ENCODE results near the gene OAF. TPM values are rescaled to one million over a fixed set of nuclear protein-coding genes. Genes with fewer than 3 reads are reported as not detected.

OAF gene
- total RNA-seq, 3 donors from 2014 or later (not counting 1 experiment from before 2014, with no cell fraction given) = 2.8 to 5.1 (median 3.8) TPM

DNA sequence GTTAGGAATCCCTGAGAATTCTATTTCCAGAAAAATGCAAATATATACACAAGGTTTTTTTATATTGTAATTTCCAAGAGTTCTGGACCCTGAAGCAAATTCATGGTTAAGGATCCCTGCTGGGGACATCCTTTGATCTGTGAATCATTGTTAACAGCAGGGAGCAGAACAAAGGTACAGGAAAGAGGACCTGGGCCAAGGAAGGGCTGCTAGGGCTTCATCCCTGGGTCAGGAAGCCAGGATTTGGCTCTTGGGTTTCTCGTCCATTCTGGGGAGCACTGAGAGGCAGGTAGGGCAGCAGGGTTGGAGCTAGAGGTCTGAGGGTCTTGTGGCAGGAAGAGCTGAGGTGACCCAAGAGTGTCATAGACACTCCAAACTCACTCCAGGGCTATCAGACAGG is 10.2 kb upstream of the OAF start:
- no peaks in the 10 kb centered on the region for H3K4me1 Mint-ChIP-seq
- intact Hi-C loops (cut with micrococcal nuclease) = no loop called here
- H3K27ac ChIP-seq (ENCODE audit: low read length) = no peak overlapping the region
- DNase-seq (no peak), ATAC-seq (no peak)
- H3K36me3 Mint-ChIP-seq = no peaks in the 10 kb centered on the region
- no peaks in the 10 kb centered on the region for H3K9me3 ChIP-seq (ENCODE audit: control insufficient read depth, insufficient read depth, low read length)
- H3K4me3 Mint-ChIP-seq = no peak overlapping the region
- 71% methylated on average over 1 of the region's 1 CpG for WGBS (ENCODE audit: insufficient coverage)
- H3K36me3 ChIP-seq (ENCODE audit: control insufficient read depth, insufficient read depth, low read length) = no peaks in the 10 kb centered on the region
- H3K4me1 ChIP-seq (ENCODE audit: control insufficient read depth, insufficient read depth, low read length) = no peaks in the 10 kb centered on the region
- H3K27ac Mint-ChIP-seq = no peak overlapping the region
- H3K4me3 ChIP-seq (ENCODE audit: low read length) = no peak overlapping the region
- H3K27me3 ChIP-seq (ENCODE audit: control insufficient read depth, insufficient read depth, low read length) = no peaks in the 10 kb centered on the region
- TF ChIP-seq, protein P1, sequence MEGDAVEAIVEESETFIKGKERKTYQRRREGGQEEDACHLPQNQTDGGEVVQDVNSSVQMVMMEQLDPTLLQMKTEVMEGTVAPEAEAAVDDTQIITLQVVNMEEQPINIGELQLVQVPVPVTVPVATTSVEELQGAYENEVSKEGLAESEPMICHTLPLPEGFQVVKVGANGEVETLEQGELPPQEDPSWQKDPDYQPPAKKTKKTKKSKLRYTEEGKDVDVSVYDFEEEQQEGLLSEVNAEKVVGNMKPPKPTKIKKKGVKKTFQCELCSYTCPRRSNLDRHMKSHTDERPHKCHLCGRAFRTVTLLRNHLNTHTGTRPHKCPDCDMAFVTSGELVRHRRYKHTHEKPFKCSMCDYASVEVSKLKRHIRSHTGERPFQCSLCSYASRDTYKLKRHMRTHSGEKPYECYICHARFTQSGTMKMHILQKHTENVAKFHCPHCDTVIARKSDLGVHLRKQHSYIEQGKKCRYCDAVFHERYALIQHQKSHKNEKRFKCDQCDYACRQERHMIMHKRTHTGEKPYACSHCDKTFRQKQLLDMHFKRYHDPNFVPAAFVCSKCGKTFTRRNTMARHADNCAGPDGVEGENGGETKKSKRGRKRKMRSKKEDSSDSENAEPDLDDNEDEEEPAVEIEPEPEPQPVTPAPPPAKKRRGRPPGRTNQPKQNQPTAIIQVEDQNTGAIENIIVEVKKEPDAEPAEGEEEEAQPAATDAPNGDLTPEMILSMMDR (IDR thresholded peaks at IDR 0.05) = no peak
- peaks cover 6 to 13% of the 10 kb centered on the region in 2 donors for H3K27me3 Mint-ChIP-seq (ENCODE audit: low read depth in 2 of 2)
- H3K9me3 Mint-ChIP-seq = no peaks in the 10 kb centered on the region

- TF ChIP-seq, protein P1 (IDR thresholded peaks at IDR 0.05) = no peak
- H3K4me1 Mint-ChIP-seq = no peaks in the 10 kb centered on the region
- no peak overlapping the region for H3K27ac Mint-ChIP-seq
- 20% methylated on average over 1 of the region's 3 CpGs for WGBS (ENCODE audit: insufficient coverage)
- Histone ChIP-seq H3K4me3 (ENCODE audit: low read length) (no peak overlapping the region), H3K36me3 (ENCODE audit: control insufficient read depth, insufficient read depth, low read length) (no peaks in the 10 kb centered on the region), H3K27ac (ENCODE audit: low read length) (no peak overlapping the region), H3K9me3 (ENCODE audit: control insufficient read depth, insufficient read depth, low read length) (no peaks in the 10 kb centered on the region), H3K4me1 (ENCODE audit: control insufficient read depth, insufficient read depth, low read length) (no peaks in the 10 kb centered on the region), H3K27me3 (ENCODE audit: control insufficient read depth, insufficient read depth, low read length) (no peaks in the 10 kb centered on the region)
- no peaks in the 10 kb centered on the region for H3K9me3 Mint-ChIP-seq
- DNase-seq = no peak
- peaks cover 14 to 17% of the 10 kb centered on the region in 2 donors for H3K27me3 Mint-ChIP-seq (ENCODE audit: low read depth in 2 of 2)
- H3K4me3 Mint-ChIP-seq = no peak overlapping the region
- no peaks in the 10 kb centered on the region for H3K36me3 Mint-ChIP-seq
- ATAC-seq = no peak
- intact Hi-C loops (cut with micrococcal nuclease) = no loop called here
These were observed 9.2 kb upstream of the OAF start for GRCh38 chr11:120201653-120202052.

DNA sequence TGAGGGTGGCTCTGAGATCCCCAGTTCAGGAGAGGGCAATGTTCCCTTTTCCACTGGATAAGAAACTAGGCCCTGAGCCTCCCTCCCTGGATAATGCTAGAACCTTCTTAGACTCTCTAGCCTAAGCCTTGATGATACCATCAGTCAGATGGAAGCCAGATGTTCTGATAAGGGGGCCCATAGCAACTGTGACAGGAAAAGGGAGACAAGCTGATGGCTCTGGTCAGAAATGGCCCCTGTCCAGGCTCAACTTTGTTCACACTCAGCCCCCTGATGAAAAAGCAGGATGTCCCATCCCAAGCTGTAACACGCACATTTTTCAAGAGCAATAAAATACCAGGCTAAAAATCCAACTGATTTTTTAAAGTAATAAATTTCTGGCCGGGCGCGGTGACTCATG is 7.2 kb upstream of the OAF start:
- WGBS (ENCODE audit: insufficient coverage) = 97% methylated on average over 4 of the region's 4 CpGs
- no peaks in the 10 kb centered on the region for H3K9me3 Mint-ChIP-seq

More for the DNA sequence above, 7.2 kb upstream of the OAF start:
- TF ChIP-seq, protein P1 (IDR thresholded peaks at IDR 0.05) = no peak
- Mint-ChIP-seq H3K4me3 (no peak overlapping the region), H3K27ac (no peak overlapping the region), H3K36me3 (no peaks in the 10 kb centered on the region), H3K27me3 (ENCODE audit: low read depth in 2 of 2) (peaks cover 32 to 33% of the 10 kb centered on the region in 2 donors), H3K4me1 (peaks cover 12% of the 10 kb centered on the region in 2 donors)
- H3K4me1 ChIP-seq (ENCODE audit: control insufficient read depth, insufficient read depth, low read length) = no peaks in the 10 kb centered on the region
- no peak for ATAC-seq
- H3K36me3 ChIP-seq (ENCODE audit: control insufficient read depth, insufficient read depth, low read length) = no peaks in the 10 kb centered on the region
- intact Hi-C loops (cut with micrococcal nuclease) = no loop called here
- DNase-seq = no peak
- H3K27ac ChIP-seq (ENCODE audit: low read length) = no peak overlapping the region
- no peaks in the 10 kb centered on the region for H3K9me3 ChIP-seq (ENCODE audit: control insufficient read depth, insufficient read depth, low read length)
- no peak overlapping the region for H3K4me3 ChIP-seq (ENCODE audit: low read length)
- H3K27me3 ChIP-seq (ENCODE audit: control insufficient read depth, insufficient read depth, low read length) = no peaks in the 10 kb centered on the region
